ENCODE results near the gene FKBP7.

FKBP7 gene

GRCh38 chr2:178491612-178492011 lies 13.2 kb upstream of the FKBP7 start:
- H3K4me3 ChIP-seq (ENCODE audit: low read depth, low read length) = no peak overlapping the region
- DNase-seq (ENCODE audit: low read depth) = no peak
- no peak for TF ChIP-seq CTCF (conservative IDR thresholded peaks at IDR 0.05; ENCODE audit: low read depth, low read length)

- no peak for DNase-seq (ENCODE audit: low read depth)
- TF ChIP-seq CTCF (conservative IDR thresholded peaks at IDR 0.05; ENCODE audit: low read depth, low read length) = no peak
Measured at GRCh38 chr2:178485356-178485755, 7.0 kb upstream of the FKBP7 start.

GRCh38 chr2:178484245-178485041 lies 6.0 kb upstream of the FKBP7 start:
- DNase-seq (ENCODE audit: low read depth) = peak; percentile 25
- H3K4me3 ChIP-seq (ENCODE audit: low read depth, low read length) = no peak overlapping the region
- no peak for TF ChIP-seq CTCF (conservative IDR thresholded peaks at IDR 0.05; ENCODE audit: low read depth, low read length)

More at GRCh38 chr2:178485356-178485755, 7.0 kb upstream of the FKBP7 start:
- no peak overlapping the region for H3K4me3 ChIP-seq (ENCODE audit: low read depth, low read length)

GRCh38 chr2:178482437-178482836 lies 4.0 kb upstream of the FKBP7 start:
- no peak for TF ChIP-seq CTCF (conservative IDR thresholded peaks at IDR 0.05; ENCODE audit: low read depth, low read length)
- no peak for DNase-seq (ENCODE audit: low read depth)
- H3K4me3 ChIP-seq (ENCODE audit: low read depth, low read length) = no peak overlapping the region

GRCh38 chr2:178480227-178481181 lies 2.1 kb upstream of the FKBP7 start, which contains the start of gene PLEKHA3:
PLEKHA3 (plus strand) TSS chr2:178480457; CDS start chr2:178480870, 413 bp downstream.
- H3K4me3 ChIP-seq (ENCODE audit: low read depth, low read length) = peak within 1 kb of the TSS; percentile 79
- DNase-seq (ENCODE audit: low read depth) = peak; percentile 96
- no peak for TF ChIP-seq CTCF (conservative IDR thresholded peaks at IDR 0.05; ENCODE audit: low read depth, low read length)

GRCh38 chr2:178479758-178480226 lies 1.4 kb upstream of the FKBP7 start:
- no peak for DNase-seq (ENCODE audit: low read depth)
- peak overlapping the region; percentile 79 for H3K4me3 ChIP-seq (ENCODE audit: low read depth, low read length)
- TF ChIP-seq CTCF (conservative IDR thresholded peaks at IDR 0.05; ENCODE audit: low read depth, low read length) = no peak

Data from choroid plexus epithelial cell (primary cell).